Keratinocyte (primary cell): ENCODE results near the gene ZDHHC20.

Experiments used
- EZH2 ChIP-seq: IDR thresholded peaks from one replicate; pipeline ENCODE4 v1.6.1; 2012; ENCODE audit warnings: inconsistent platforms, mild to moderate bottlenecking, low read length, moderate library complexity
- TF ChIP-seq, protein P1 (sequence below), 3 experiments: IDR thresholded peaks in 1 of 3; conservative IDR thresholded peaks in 1 of 3; optimal IDR thresholded peaks in 1 of 3; 2 replicates in 2 of 3; 3 replicates in 1 of 3; pipeline versions ENCODE3 to v1.5.1; 2011; ENCODE audit warnings: low read length in 3 of 3, mild to moderate bottlenecking in 3 of 3, moderate library complexity in 2 of 3, control low read depth in 1 of 3, inconsistent platforms in 1 of 3; ENCODE audit not compliant: insufficient read depth in 2 of 3; ENCODE audit errors: extremely low read depth in 1 of 3

DNA sequence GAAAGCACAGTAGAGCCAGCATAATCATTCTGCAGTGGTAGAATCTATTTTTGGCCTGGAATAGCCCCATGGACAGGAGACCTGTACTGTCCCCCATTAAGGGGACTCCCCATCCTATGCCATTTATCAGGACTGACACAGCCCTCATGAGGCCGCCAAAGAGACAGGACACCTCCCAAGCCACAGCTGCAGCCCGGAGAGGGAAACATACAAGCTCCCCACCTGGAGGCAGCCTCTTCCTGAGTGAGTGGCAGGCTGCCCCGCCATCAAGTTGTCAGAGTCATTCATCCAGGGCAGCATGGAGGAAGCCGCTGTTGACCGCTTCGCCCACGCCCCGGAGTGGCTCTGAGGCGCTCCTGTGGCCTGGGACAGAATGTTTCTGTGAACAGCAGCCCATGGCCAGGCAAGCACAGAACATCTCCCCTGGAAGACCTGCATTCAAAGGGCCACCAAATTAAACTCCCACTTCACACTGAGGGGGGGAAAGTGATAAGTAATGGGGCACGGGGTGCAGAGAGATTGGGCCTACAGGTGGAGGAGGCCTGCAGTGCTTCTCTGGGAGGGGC is 111.3 kb downstream of the ZDHHC20 start:
- TF ChIP-seq EZH2: no peak
- TF ChIP-seq, protein P1, sequence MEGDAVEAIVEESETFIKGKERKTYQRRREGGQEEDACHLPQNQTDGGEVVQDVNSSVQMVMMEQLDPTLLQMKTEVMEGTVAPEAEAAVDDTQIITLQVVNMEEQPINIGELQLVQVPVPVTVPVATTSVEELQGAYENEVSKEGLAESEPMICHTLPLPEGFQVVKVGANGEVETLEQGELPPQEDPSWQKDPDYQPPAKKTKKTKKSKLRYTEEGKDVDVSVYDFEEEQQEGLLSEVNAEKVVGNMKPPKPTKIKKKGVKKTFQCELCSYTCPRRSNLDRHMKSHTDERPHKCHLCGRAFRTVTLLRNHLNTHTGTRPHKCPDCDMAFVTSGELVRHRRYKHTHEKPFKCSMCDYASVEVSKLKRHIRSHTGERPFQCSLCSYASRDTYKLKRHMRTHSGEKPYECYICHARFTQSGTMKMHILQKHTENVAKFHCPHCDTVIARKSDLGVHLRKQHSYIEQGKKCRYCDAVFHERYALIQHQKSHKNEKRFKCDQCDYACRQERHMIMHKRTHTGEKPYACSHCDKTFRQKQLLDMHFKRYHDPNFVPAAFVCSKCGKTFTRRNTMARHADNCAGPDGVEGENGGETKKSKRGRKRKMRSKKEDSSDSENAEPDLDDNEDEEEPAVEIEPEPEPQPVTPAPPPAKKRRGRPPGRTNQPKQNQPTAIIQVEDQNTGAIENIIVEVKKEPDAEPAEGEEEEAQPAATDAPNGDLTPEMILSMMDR (optimal IDR thresholded peaks at IDR 0.05 in 1 of 3, IDR thresholded peaks at IDR 0.05 in 1 of 3, conservative IDR thresholded peaks at IDR 0.05 in 1 of 3; ENCODE audit: extremely low read depth in 1 of 3, insufficient read depth in 2 of 3, low read length in 3 of 3): no peak
